GM21390 (cell line): ENCODE data around the gene TMEM135.
"Not testable (repeated sequence)": the region's sequence is repeated elsewhere in the genome, so short reads cannot be mapped to it uniquely, and the experiment has no call there.

ENCODE experiments used
- ATAC-seq: cut with Tn5 transposase; IDR thresholded peaks from one replicate; pipeline ENCODE4 v1.9.1; 2021; ENCODE audit not compliant: unreplicated experiment

Gene TMEM135

GRCh38 chr11:87076260-87076783, 38.6 kb downstream of the TMEM135 start:
- ATAC-seq = no peak

GRCh38 chr11:87076874-87077429, 39.2 kb downstream of the TMEM135 start:
- ATAC-seq = no peak

- peak; percentile 84 for ATAC-seq
Measured at GRCh38 chr11:87081358-87081757, 43.6 kb downstream of the TMEM135 start.

GRCh38 chr11:87082590-87082989, 44.9 kb downstream of the TMEM135 start:
- no peak for ATAC-seq

GRCh38 chr11:87083029-87083428, 45.3 kb downstream of the TMEM135 start:
- no peak for ATAC-seq

GRCh38 chr11:87092159-87092558, 54.4 kb downstream of the TMEM135 start:
- ATAC-seq = no peak

GRCh38 chr11:87092567-87092966, 54.8 kb downstream of the TMEM135 start:
- no peak for ATAC-seq

- ATAC-seq = peak; percentile 94
Measured at GRCh38 chr11:87097582-87097981, 59.8 kb downstream of the TMEM135 start.

GRCh38 chr11:87101956-87102580, 64.3 kb downstream of the TMEM135 start:
- ATAC-seq = no peak

GRCh38 chr11:87105826-87106225, 68.1 kb downstream of the TMEM135 start:
- ATAC-seq = not testable (repeated sequence)

GRCh38 chr11:87107379-87107778, 69.6 kb downstream of the TMEM135 start:
- not testable (repeated sequence) for ATAC-seq

- ATAC-seq = no peak
Measured at GRCh38 chr11:87110443-87111131, 72.9 kb downstream of the TMEM135 start.

- ATAC-seq = no peak
Measured at GRCh38 chr11:87114093-87114492, 76.4 kb downstream of the TMEM135 start.

- ATAC-seq = no peak
Measured at GRCh38 chr11:87116185-87116584, 78.5 kb downstream of the TMEM135 start.

- ATAC-seq = no peak
Measured at GRCh38 chr11:87120937-87121336, 83.2 kb downstream of the TMEM135 start.

GRCh38 chr11:87122852-87123251, 85.1 kb downstream of the TMEM135 start:
- no peak for ATAC-seq

- ATAC-seq = no peak
Measured at GRCh38 chr11:87125257-87125656, 87.5 kb downstream of the TMEM135 start.

- ATAC-seq = no peak
Measured at GRCh38 chr11:87127101-87127500, 89.4 kb downstream of the TMEM135 start.

GRCh38 chr11:87128372-87128771, 90.6 kb downstream of the TMEM135 start:
- no peak for ATAC-seq

GRCh38 chr11:87134524-87135106, 96.9 kb downstream of the TMEM135 start:
- ATAC-seq = no peak

- ATAC-seq = no peak
Measured at GRCh38 chr11:87136236-87136635, 98.5 kb downstream of the TMEM135 start.

GRCh38 chr11:87137711-87138110, 100.0 kb downstream of the TMEM135 start:
- ATAC-seq = no peak
